Measurements from ENCODE around the gene GGCT.
"Not testable (repeated sequence)": the region's sequence is repeated elsewhere in the genome, so short reads cannot be mapped to it uniquely, and the experiment has no call there.

GGCT gene, protein sequence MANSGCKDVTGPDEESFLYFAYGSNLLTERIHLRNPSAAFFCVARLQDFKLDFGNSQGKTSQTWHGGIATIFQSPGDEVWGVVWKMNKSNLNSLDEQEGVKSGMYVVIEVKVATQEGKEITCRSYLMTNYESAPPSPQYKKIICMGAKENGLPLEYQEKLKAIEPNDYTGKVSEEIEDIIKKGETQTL

DNA sequence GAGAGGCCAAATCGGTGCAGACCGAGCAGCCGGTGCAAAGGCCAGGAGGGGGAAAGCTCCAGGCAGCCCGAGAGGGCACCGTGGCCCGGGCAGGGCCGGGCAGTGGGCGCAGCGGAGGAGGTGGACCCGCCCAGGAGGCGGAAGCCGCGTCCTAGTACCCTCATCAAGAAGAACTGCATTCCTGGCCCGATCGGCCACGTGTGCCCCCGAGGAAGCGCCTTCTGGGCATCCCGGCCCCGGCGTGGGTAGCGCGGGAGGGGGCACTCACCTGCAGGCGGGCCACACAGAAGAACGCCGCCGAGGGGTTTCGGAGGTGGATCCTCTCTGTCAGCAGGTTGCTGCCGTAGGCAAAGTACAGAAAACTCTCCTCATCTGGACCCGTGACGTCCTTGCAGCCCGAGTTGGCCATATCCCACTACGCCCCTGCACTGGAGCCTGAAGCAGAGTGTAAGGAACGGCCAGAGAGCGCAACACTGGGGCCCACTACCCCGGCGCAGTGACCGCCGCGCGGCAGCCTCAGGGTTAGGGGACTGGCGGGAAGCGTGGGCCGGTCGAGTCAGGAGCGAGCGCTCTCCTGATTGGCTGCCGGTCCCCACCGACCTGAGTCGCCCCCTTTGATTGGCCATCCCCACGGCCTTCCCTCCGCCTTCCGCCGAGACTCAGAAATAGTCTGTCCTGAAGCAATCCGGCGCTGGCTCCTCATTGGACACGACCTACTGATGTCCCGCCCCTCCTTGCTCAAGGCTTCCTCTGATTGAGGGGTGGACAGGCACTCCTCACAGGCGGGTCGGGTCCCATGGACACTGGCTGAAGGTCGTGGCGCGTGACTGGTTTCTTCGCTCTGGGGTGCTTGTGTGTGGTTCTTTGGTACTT is at the start of gene GGCT:
Gene GGCT (minus strand): TSS at position 529 of the 873 bp plus-strand sequence. CDS start 120 bp downstream, at position 409.
- DNase-seq, result peak; percentile 98

DNA sequence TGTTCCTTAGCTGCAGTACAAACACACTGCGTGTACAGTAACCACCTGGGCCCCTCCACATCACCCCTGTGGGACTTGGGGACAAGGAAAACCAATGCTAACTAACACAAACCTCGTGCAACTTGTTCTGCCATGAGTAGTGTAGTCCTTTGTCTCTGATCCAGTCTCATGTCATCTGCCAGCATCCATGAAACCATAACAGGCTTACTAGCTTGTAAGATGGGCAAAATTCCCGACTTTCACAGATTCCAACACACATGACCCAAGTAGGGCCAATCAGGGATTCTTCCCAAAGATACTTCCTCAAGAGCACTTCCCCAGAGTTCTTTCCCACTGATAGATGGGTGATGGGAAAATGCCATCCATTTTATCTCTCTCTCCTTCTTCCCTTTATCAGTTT is 48.9 kb upstream of the GGCT start:
- DNase-seq, result no peak

DNA sequence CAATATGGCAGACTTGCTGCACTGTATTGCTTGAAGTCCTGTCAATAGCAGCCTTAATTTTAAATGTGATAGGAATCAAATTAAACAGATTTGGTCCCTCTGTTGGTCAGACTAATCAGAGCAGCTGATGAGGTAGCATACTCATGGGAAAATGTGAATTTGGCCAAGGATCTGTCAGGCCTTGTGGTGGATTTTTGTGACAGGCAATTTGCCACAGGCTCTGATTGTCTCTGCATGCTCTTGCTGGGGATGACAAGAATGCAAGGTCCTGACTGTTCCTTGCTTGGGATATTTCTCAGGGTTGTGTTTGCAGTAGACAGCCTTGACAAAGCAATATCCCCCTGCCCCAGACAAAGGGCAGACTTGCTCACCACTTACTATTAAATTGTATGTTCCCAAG is 48.5 kb upstream of the GGCT start:
- DNase-seq, result no peak

DNA sequence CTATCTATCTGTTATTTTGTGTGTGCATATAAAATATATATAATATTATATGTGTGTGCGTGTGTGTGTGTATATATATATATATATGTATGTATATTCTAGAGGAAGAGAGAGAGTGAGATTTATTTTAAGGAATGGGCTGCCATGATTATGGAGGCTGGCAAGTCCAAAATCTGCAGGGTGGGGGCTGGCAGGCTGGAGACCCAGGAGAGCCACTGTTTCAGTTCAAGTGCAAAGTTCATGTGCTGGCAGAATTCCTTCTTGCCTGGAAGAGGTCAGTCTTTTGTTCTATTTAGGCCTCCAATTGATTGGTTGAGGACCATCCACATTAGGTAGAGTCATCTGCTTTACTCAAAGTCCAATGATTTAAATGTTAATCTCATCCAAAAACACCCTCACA is 47.7 kb upstream of the GGCT start:
- DNase-seq, result no peak

DNA sequence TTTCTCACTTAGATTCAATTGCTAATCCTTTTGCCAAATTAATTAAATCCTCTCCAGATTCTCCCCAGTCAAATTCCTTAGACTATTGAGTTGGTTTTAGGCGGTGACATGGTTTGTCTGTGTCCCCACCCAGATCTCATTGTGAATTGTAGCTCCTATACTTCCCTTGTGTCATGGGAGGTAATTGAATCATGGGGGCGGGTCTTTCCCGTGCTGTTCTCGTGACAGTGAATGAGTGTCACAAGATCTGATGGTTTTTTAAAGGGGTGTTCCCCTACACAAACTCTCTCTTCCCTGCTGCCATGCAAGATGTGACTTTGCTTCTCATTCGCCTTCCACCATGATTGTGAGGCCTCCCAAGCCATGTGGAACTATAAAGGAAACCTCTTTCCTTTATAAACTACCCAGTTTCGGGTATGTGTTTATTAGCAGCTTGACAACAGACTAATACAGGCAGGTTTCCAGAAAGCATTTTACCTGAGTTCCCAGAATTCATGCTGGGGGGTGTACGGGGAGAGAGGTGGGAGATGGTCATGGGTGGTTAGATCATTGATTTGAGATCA is 45.4 kb upstream of the GGCT start:
- no peak for DNase-seq

DNA sequence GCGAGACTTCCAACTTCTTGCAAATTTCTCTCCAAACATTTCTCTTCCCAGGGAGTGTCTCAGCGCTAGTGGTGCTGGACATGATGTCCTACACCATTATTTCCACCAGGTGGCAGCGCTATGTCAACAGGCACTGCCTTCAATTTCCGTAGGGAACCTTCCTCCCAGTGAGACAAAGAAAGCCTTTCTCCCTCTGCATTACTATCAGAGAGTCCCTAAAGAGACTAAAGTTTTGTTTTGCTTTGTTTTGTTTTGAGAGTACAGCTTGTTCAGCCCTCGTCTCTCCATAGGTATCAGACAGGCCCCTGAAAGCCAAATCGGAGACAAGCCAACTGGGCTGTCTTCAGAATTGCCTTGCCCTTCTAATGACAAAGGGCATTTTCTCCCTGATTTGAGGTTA is 44.2 kb upstream of the GGCT start:
- peak; percentile 13 for DNase-seq

DNA sequence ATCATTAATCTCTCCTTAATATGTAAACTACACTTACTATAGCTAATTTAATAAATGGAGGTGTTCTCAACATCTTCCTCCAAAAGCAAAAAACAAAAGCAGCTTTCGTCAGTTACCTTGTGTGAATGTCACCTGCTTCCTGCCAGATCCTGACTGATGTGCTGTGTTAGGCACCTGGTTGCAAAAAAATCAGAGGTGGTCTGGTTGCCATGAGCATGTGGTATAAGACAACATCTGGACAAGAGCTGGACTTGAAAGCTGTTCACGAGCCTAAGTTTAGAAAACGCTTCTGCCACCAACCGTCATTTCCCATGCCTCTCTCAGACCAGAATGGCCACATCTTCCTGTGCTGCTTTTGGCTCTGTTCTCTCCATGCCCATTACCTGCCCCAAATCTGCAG is 42.0 kb upstream of the GGCT start:
- no peak for DNase-seq

DNA sequence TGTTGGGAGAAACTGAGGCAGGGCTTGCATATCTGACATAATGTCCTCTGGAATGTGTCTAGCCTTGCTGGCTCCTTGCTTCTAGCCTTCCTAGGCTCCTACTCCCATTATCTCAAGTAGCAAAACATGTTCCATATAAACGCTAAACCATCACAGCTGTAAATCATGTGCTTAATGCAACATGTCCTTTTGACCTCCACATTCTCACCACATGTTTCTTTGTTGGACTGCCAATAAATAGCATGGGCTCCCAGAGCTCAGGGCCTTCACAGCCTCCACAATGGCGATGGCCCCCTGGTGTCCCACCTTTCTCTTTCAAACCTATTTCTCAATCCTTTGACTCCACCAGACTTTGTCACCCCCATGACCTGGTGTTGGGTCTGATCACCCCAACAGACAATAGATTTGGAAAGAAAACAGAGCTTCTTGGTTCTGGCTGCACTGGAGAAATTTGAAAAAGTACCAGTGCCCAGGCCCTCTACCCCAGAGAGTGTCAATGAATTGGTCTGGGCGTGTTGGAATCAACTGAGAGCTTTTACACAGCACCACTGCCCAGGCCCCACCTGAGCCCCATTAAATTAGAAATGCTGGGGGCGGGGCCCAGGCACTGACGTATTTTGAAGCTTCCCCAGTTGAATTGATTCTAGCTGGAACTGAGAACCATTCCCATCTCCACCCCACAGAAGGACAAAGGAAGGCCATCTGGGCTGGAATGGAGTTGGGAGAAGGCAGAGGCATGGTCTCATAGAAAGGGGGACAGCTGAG is 41.3 kb upstream of the GGCT start:
- DNase-seq, result no peak

DNA sequence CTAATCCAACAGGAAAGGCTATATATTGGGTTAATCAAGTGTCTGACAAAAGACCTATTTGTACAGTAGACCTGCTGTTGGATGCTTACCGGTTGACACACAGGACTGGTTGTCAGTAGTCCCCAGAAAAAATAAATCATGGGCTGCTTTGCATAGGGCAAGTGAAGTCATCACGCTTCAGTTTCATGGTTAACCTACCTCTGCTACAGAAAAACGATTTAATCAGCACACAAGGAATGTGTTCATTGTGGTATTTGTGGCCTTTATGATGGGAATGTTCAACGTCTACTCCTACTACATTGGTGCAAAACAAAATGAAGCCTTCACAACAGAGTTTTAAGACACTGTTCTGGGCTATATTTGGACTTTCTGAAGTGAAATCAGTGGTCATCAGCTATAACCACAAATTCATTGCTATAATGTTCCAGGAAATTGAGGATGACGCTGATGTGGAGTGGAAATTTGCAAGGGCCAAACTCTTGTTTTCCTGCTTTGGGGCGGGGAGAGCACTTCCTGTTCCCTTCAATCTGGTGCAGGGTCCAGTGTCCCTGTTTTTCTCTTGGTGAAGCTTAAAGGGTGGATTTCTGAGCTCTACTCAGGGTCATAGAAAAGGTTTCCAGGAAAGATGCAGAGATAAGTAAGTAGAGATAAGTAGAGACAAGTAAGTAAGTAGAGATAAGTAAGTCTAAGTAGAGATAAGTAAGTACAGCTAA is 39.3 kb upstream of the GGCT start:
- DNase-seq, result no peak

DNA sequence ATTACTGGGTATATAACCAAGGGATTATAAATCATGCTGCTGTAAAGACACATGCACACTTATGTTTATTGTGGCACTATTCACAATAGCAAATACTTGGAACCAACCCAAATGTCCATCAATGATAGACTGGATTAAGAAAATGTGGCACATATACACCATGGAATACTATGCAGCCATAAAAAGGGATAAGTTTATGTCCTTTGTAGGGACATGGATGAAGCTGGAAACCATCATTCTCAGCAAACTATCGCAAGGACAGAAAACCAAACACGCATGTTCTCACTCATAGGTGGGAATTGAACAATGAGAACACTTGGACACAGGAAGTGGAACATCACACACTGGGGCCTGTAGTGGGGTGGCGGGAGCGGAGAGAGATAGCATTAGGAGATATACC is 38.5 kb upstream of the GGCT start:
- DNase-seq, result not testable (repeated sequence)

DNA sequence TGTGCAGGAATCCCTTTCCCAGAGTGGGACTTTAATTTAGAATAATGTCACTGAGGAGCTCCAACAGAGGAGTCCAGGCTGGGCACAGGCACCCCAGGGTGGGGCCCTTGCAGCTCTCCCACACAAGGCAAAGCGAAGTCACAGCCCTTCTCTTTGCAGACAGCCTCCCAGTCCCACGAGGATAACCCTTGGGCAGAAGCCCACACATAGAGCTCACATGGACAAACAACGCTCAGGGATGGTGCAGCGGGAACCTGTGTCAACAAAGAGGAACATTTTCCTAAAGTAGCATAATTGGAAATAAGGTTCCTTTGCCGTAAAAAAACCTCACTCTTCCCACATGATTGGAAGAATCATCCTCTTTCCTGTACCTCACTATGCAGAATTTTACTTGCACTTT is 29.3 kb upstream of the GGCT start:
- DNase-seq, result no peak

DNA sequence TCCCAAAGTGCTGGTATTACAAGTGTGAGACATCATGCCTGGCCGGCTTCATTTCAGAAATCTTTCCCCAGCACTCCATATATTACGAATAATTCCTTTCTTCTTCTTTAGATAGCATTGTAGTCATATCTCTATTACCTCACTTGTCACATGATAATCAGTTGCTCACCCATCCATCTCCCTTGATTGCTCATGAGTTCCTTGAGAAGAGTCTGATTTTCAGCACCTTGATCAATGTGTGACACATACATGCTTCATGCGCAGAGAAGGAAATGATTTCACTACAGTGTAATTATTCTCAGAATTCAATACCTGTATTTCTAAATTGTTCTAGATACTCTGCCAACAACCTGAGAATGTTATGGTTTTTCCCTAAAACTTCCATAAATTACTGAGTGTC is 26.7 kb upstream of the GGCT start:
- no peak for DNase-seq

DNA sequence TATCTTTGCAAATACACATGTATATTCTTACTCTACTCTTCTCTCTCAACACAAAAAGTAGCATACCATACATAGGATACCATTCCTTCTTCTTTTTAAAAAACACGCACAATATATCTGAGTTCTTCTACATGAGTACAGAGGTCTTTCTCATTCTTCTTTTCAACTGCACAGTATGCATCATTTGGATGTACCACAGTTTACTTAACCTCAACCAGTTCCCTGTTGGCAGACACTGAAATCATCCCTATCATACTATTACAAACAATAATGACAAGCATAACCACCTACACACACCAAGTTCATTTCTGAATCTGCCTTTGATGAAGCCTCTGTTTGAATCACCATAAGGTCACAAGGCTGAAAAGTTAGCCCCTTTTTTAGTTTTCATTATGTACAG is 25.7 kb upstream of the GGCT start:
- no peak for DNase-seq

DNA sequence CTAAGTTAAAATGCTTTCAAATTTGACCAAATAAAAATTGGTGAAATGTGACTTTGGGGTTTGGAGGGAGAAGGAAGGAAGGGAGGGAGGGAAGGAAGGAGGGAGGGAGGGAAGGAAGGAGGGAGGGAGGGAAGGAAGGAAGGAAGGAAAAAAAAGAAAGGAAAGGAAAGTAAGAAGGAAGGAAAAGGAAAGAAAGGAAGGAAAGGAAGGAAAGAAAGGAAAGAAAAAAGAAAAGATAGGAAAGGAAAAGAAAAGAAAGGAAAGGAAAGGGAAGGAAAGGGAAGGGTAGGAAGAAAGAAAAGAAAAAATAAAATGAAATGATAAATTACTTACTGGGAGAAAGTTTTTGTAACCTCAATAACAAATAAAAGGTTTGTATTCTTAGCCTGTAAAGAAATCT is 24.1 kb upstream of the GGCT start:
- no peak for DNase-seq

DNA sequence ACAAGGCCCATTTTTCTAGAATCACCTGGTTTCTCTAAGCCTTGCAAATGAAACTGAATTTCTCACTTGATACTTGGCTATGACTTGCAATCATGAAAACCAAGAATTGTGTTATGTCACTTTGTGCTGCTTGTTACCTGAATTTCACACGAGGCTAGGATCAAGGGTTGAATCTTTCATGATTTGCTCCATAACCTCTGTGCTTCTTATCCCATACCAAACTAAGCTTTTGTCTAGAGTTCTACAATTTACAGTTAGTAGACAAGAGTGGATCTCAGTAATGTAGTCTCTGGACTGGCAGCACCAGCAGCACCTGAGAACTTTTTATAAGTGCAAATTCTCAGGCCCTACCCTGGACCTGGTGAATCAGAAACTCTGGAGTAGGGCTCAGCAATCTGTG is 22.7 kb upstream of the GGCT start:
- DNase-seq, result not testable (repeated sequence)

DNA sequence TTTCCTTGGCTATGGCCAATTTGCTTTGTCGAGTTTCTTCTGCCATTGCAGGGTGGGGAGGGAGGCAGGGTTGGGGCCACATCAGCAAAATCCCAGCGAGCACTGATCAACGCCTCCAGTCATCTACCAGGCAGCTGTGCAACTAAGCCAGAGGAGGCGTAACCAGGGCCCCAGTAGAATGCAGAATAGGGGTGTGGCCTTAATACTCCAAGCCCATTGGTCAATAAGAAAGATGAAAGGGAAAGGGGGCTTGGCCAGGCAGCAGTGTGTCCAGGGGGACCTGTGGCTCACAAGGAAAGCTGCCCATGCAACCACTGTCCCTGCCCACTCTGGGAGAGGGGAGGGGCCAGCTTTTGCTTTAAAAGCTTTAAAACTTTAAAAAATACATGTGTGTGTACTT is 21.5 kb upstream of the GGCT start:
- no peak for DNase-seq

DNA sequence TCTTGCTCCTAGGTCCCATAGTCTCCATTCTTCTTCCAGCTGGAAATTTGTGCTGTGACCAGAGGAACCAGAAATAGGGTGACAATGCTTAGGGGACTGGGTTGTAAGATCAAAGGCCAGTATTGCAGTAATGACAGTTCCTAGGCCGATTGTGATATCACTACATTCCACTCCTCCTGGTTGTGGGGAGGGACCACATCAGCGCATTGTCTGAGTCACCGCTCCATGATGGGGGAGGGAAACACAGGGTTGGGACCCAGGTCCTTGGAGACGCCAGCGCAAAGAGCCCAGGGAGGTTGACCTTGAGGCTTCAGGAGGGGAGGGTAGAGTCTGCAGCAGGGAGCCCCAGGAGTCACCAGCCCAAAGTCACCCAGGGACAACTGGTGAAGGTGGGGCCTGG is 20.8 kb upstream of the GGCT start:
- DNase-seq, result no peak

DNA sequence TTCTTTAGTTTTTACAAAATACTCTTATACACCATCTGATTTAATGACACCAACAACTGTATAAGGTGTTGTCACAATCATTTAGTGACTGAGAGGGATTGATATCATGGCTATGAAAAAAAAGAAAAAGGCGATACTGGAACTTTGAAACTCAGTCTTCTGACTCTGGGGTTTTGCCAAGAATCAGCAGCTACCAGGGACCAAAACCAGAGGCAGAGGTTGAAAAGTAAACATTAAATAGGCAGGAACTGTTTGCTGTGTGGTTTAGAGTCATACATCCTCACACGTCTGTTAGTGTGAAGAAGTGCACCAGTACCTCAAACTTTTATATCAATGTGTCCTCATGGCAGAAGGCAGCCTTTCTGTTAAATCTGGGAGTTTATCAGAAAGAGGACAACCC is 19.9 kb upstream of the GGCT start:
- DNase-seq, result no peak

DNA sequence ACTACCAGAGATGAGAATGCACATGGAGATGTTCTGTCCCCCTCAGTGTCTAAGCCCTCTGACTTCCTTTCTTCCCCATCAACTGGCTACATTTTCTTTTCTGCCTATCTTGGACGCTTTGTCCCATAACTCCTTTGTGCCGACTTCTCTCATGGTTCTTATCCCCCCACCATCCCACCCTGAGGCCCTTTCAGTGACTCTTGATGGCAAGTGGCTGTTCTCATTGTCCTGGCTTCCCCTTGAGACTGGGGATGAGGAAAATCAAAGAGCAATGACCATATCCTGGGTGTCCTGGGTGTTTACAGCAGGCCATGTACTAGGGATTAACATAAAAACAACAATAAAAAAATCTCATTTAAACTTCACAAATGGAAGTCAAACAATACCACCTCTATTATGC is 18.8 kb upstream of the GGCT start:
- no peak for DNase-seq

DNA sequence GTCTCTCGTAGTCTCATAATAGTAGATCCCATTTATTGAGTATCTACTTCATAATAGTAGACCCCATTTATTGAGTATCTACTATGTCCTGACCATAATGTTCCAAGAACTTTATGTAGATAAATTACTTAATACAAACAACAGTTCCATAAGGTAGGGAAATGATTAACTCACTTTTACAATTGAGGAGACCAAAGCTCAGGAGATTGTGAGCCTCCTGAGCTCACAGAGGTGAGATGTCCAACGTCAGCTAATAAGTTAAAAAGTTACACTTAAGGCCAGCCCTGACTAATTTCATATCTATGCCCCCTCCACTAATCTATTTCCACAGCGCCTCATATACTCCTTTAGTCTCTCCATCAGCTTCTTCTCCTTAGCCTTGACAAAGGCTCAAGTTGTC is 17.5 kb upstream of the GGCT start:
- DNase-seq, result no peak

DNA sequence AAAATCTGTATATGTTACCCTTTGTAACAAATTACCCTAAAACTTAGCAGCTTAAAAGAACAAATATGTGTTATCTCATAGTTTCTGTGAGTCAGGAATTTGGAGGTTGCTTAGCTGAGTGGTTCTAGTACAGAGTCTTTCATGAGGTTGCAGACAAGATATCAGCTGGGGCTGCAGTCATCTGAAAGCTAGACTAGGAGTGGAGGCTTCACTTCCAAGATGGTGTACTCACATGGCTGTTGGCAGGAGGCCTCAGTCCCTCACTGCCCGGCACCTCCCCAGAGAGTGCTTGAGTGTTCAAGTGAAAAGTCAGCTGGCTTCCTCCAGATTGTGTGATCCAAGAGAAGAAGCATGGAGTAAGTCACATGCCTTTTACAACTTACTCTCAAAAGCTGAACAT is 16.9 kb upstream of the GGCT start:
- peak; percentile 24 for DNase-seq

DNA sequence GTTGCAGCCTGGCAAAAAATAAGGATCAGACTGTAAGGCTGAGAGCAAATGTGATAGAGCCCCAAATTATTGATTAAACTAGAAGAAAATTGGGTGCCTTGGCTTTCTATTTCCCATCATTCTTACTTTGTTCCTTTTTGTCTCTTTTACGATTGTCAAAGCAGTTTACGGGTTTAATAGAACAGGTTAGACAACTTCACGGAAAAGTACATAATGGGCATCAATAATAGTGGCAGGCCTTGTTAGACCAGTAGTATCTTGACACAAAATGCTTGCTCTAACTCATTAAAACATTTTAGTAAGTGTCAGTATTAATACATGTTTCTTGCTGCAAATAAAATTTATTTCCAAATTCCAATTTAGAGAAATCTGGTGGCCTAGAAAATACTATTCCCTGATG is 14.5 kb upstream of the GGCT start:
- no peak for DNase-seq

DNA sequence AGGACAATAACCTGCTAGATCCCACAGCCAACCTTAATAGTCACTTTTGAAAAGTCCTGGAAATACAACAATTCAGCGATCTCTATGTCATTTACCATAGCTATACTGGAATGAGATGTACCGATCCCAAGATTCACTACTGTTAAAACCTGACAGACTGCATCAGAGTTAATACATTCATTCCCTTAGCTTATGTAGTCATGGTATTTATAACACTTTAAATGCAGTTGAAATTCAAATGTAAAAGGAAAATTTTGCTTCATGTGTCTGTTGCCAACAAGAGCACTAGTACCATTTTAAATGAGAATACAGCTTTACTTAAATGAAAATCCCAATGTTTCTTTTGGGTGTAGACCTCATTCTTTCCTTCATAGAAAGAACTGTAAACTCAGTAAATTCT is 11.1 kb upstream of the GGCT start:
- DNase-seq, result no peak
